ENCODE data around the gene SLC35D1.

- TF ChIP-seq CTCF (IDR thresholded peaks at IDR 0.05 in 4 of 5, conservative IDR thresholded peaks at IDR 0.05 in 1 of 5), result no peak
- no peak for TF ChIP-seq POLR2A (IDR thresholded peaks at IDR 0.05)
Observed at GRCh38 chr1:67043366-67043765, 10.6 kb downstream of the SLC35D1 start.

All from gastrocnemius medialis (tissue), 4 donors.